Measurements from ENCODE around the gene SLCO2A1. TPM values are rescaled to one million over a fixed set of nuclear protein-coding genes. Genes with fewer than 3 reads are reported as not detected.

The SLCO2A1 gene
- polyA plus RNA-seq, 1 donor (not counting 4 experiments of a cell fraction or from before 2014, with no cell fraction given), result 0.80 TPM

DNA sequence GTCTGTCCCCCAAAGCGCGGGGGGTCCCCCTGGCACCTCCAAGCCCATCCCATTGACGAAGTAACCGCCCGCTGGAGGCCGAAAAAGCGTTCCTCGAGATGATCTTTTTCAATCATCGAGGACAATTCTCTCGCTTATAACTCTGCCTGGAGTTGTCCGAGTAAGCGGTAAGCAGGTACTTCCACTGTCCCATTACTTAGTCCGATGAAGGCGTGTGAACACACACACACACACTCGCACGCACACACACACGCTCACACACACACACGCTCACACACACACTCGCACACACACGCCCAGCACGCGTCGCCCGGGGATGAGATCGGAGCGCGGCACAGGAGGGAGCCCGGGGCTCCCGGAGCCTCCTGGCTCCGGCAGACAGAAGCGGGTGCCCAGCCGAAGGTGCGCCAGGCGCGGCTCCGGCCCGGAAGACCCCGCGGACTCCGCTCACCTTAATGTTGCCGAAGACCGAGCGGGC lies 430 bp downstream of the SLCO2A1 start:
- Histone ChIP-seq H2AFZ (ENCODE audit: control insufficient read depth, low read length) (peak overlapping the region; percentile 63), H3K4me2 (ENCODE audit: control insufficient read depth, extremely low read depth, insufficient read depth, low read depth, low read length) (peak overlapping the region; percentile 83), H3K79me2 (ENCODE audit: control insufficient read depth, insufficient read depth, low read length) (no peaks in the 10 kb centered on the region), H3K9me1 (ENCODE audit: control insufficient read depth, extremely low read depth, insufficient read depth, low read length) (no peaks in the 10 kb centered on the region), H3K36me3 (ENCODE audit: control insufficient read depth in 2 of 2, extremely low read depth in 1 of 2, insufficient read depth in 2 of 2, low read length in 2 of 2) (no peaks in the 10 kb centered on the region), H3K27ac (ENCODE audit: control insufficient read depth, insufficient read depth, low read length) (no peak overlapping the region), H3K9me3 (ENCODE audit: control insufficient read depth, low read depth, low read length) (no peaks in the 10 kb centered on the region), H3K4me3 (ENCODE audit: control insufficient read depth in 2 of 3, extremely low read depth in 1 of 3, insufficient read depth in 2 of 3, low read depth in 1 of 3, low read length in 3 of 3) (peak overlapping the region; percentile 44 to 69 (median 64)), H4K20me1 (ENCODE audit: control insufficient read depth, extremely low read depth, insufficient read depth, low read length) (no peaks in the 10 kb centered on the region), H3K27me3 (ENCODE audit: control insufficient read depth, extremely low read depth, insufficient read depth, low read length) (peaks cover 43% of the 10 kb centered on the region), H3K9ac (ENCODE audit: control insufficient read depth, extremely low read depth, insufficient read depth, low read length) (no peak overlapping the region), H3K4me1 (ENCODE audit: control insufficient read depth, extremely low read depth, insufficient read depth, low read length) (peaks cover 7% of the 10 kb centered on the region)
- DNase-seq (ENCODE audit: low read depth, low spot score) (no peak), FAIRE-seq (no peak)
- TF ChIP-seq, protein P1, sequence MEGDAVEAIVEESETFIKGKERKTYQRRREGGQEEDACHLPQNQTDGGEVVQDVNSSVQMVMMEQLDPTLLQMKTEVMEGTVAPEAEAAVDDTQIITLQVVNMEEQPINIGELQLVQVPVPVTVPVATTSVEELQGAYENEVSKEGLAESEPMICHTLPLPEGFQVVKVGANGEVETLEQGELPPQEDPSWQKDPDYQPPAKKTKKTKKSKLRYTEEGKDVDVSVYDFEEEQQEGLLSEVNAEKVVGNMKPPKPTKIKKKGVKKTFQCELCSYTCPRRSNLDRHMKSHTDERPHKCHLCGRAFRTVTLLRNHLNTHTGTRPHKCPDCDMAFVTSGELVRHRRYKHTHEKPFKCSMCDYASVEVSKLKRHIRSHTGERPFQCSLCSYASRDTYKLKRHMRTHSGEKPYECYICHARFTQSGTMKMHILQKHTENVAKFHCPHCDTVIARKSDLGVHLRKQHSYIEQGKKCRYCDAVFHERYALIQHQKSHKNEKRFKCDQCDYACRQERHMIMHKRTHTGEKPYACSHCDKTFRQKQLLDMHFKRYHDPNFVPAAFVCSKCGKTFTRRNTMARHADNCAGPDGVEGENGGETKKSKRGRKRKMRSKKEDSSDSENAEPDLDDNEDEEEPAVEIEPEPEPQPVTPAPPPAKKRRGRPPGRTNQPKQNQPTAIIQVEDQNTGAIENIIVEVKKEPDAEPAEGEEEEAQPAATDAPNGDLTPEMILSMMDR (optimal IDR thresholded peaks at IDR 0.05 in 1 of 3, IDR thresholded peaks at IDR 0.05 in 1 of 3, conservative IDR thresholded peaks at IDR 0.05 in 1 of 3; ENCODE audit: extremely low read depth in 1 of 3, insufficient read depth in 2 of 3, low read length in 3 of 3), result no peak
- no peak for TF ChIP-seq EZH2 (IDR thresholded peaks at IDR 0.05; ENCODE audit: low read length)
- dilution Hi-C loops (cut with MboI; ENCODE audit: extremely low pct_ligation_motif_present, low sequenced_read_pairs), result no loop called here

DNA sequence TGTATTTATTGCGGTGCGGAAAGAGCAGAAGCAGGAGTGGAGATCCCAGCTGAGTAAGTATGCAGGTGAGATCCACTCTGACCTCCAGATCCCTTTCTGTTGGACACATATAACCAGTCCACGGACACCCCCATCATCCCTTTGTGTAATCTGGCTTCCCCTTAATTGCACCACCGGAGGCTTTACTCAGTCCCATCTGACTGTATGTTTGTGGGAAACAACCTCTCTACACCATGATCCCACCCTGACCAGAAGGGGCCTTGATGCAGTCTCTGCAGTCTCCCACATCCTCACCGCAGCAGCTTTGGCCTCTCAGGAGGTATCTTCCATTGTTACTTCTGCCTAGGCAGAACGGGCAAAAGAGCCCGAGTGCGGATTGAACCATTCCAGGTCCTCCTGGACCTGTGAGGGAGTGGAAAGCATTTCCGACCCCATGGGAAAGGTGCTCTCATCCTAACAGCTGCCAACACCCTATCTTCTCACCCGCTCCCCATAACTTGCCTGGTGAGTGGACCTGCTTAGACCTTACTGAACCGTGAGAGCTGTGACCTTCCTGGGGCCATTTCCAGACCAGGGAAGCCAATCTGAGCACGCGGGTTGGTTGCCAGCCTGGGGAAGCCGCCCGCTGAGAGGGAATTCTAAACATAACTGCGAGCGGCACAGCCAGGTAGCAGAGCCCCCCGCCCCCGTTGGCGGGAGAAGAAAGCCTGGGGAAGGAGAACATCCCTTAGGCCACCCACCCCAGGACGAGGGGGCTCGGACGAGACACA lies 1.1 kb downstream of the SLCO2A1 start:
- Histone ChIP-seq H3K9me3 (ENCODE audit: control insufficient read depth, low read depth, low read length) (no peaks in the 10 kb centered on the region), H3K4me1 (ENCODE audit: control insufficient read depth, extremely low read depth, insufficient read depth, low read length) (peaks cover 7% of the 10 kb centered on the region), H3K9ac (ENCODE audit: control insufficient read depth, extremely low read depth, insufficient read depth, low read length) (no peak overlapping the region), H4K20me1 (ENCODE audit: control insufficient read depth, extremely low read depth, insufficient read depth, low read length) (no peaks in the 10 kb centered on the region), H3K36me3 (ENCODE audit: control insufficient read depth in 2 of 2, extremely low read depth in 1 of 2, insufficient read depth in 2 of 2, low read length in 2 of 2) (no peaks in the 10 kb centered on the region), H3K9me1 (ENCODE audit: control insufficient read depth, extremely low read depth, insufficient read depth, low read length) (no peaks in the 10 kb centered on the region), H3K79me2 (ENCODE audit: control insufficient read depth, insufficient read depth, low read length) (no peaks in the 10 kb centered on the region), H2AFZ (ENCODE audit: control insufficient read depth, low read length) (no peak overlapping the region), H3K4me3 (ENCODE audit: control insufficient read depth in 2 of 3, extremely low read depth in 1 of 3, insufficient read depth in 2 of 3, low read depth in 1 of 3, low read length in 3 of 3) (peak overlapping the region in 2 of 3 experiments; percentile 44 to 64), H3K4me2 (ENCODE audit: control insufficient read depth, extremely low read depth, insufficient read depth, low read depth, low read length) (peak overlapping the region; percentile 83), H3K27ac (ENCODE audit: control insufficient read depth, insufficient read depth, low read length) (no peak overlapping the region), H3K27me3 (ENCODE audit: control insufficient read depth, extremely low read depth, insufficient read depth, low read length) (peaks cover 43% of the 10 kb centered on the region)
- dilution Hi-C loops (cut with MboI; ENCODE audit: extremely low pct_ligation_motif_present, low sequenced_read_pairs), result no loop called here
- TF ChIP-seq, protein P1 (optimal IDR thresholded peaks at IDR 0.05 in 1 of 3, IDR thresholded peaks at IDR 0.05 in 1 of 3, conservative IDR thresholded peaks at IDR 0.05 in 1 of 3; ENCODE audit: extremely low read depth in 1 of 3, insufficient read depth in 2 of 3, low read length in 3 of 3), result no peak
- peak; percentile 88 for TF ChIP-seq EZH2 (IDR thresholded peaks at IDR 0.05; ENCODE audit: low read length)
- FAIRE-seq (no peak), DNase-seq (ENCODE audit: low read depth, low spot score) (no peak)

All from keratinocyte (primary cell).